ENCODE results near the gene WHRN. TPM values are rescaled to one million over a fixed set of nuclear protein-coding genes. Genes with fewer than 3 reads are reported as not detected.

Gene WHRN
- total and polyA plus RNA-seq, 2 of the 8 experiments (the other 6 are each of a cell fraction or from before 2014, with no cell fraction given) = 4.4 to 7.7 TPM

DNA sequence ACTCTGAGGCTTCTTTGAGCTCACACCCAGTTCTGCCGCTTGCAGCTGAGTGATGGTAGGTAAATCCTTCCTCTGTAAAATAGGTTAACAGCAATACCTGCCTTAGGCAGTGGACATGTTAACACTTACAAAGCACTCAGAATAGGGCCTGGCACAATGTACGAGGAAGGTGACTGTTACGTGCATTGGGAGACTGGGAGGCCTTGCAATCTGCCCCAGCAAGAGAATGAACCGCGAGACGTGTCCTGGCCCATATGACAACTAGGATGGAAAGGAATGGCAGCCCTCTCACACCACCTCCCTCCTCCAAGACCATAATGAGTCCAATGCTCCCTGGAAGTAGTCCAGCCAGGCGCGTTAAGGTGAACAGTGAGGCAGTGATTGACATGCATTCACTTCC is 94.4 kb downstream of the WHRN start:
- Histone ChIP-seq H2BK20ac (ENCODE audit: low read length) (no peak overlapping the region), H4K8ac (ENCODE audit: extremely low read depth, insufficient read depth, low read length) (no peak overlapping the region), H2BK15ac (ENCODE audit: low read length) (peak overlapping the region; percentile 90; the same call in 1 of the 2 replicates), H2BK12ac (ENCODE audit: low read depth, low read length) (peak overlapping the region; percentile 84; the same call in 1 of the 2 replicates), H3K27ac (ENCODE audit: low read depth, low read length) (no peak overlapping the region), H3K23ac (ENCODE audit: insufficient read length) (no peak overlapping the region), H3K9me3 (ENCODE audit: insufficient read depth in 2 of 2, low read depth in 1 of 2, low read length in 1 of 2) (no peaks in the 10 kb centered on the region), H3K14ac (ENCODE audit: insufficient read length) (no peak overlapping the region), H3K56ac (replicated peaks; ENCODE audit: insufficient read length, low read depth, low read length) (no peak overlapping the region), H3K4ac (replicated peaks; ENCODE audit: insufficient read length, low read depth, low read length) (no peak overlapping the region), H3K9ac (replicated peaks in 1 of 4; ENCODE audit: extremely low read depth in 1 of 4, low read depth in 3 of 4, low read length in 3 of 4) (no peak overlapping the region), H4K5ac (ENCODE audit: insufficient read length, low read depth, low read length) (no peak overlapping the region), H4K91ac (replicated peaks; ENCODE audit: insufficient read length, low read length) (no peak overlapping the region), H2BK5ac (ENCODE audit: low read depth, low read length) (no peak overlapping the region), H2BK120ac (replicated peaks; ENCODE audit: low read depth, low read length) (no peak overlapping the region), H3K4me2 (ENCODE audit: insufficient read depth in 1 of 2, low read depth in 2 of 2, low read length in 2 of 2) (no peak overlapping the region), H3K27me3 (replicated peaks in 1 of 4; ENCODE audit: control insufficient read depth in 3 of 4, extremely low read depth in 1 of 4, insufficient read depth in 3 of 4, low read length in 3 of 4) (no peaks in the 10 kb centered on the region), H2AK5ac (ENCODE audit: low read depth, low read length) (no peak overlapping the region; the same call in 1 of the 2 replicates), H3K23me2 (ENCODE audit: low read depth, low read length) (no peaks in the 10 kb centered on the region), H3K4me1 (replicated peaks in 1 of 4; ENCODE audit: control insufficient read depth in 3 of 4, insufficient read depth in 4 of 4, low read length in 3 of 4) (peaks cover 7 to 15% (median 7%) of the 10 kb centered on the region in 4 experiments), H3K4me3 (ENCODE audit: extremely low read depth in 1 of 4, insufficient read depth in 2 of 4, low read depth in 3 of 4, low read length in 4 of 4) (no peak overlapping the region), H3K36me3 (ENCODE audit: control insufficient read depth in 2 of 4, insufficient read depth in 4 of 4, low read length in 3 of 4) (no peaks in the 10 kb centered on the region; a peak in 1 of 8 replicates), H3K79me1 (ENCODE audit: low read depth, low read length) (no peaks in the 10 kb centered on the region), H4K20me1 (replicated peaks in 1 of 2; ENCODE audit: control insufficient read depth in 1 of 2, insufficient read depth in 2 of 2, low read length in 2 of 2) (no peaks in the 10 kb centered on the region), H3K79me2 (ENCODE audit: control insufficient read depth in 1 of 2, insufficient read depth in 2 of 2, low read length in 2 of 2) (no peaks in the 10 kb centered on the region), H3K18ac (ENCODE audit: extremely low read depth, low read length) (no peak overlapping the region), H2AFZ (ENCODE audit: low read length) (no peak overlapping the region)
- no peak for DNase-seq (ENCODE audit: low read depth in 1 of 2, low spot score in 2 of 2)
- WGBS, 2 experiments (ENCODE audit: extremely low coverage in 1 of 2, insufficient coverage in 1 of 2, insufficient read length in 1 of 2, insufficient replicate concordance in 2 of 2, low coverage in 1 of 2, low lambda C conversion rate in 2 of 2, missing lambda C conversion rate in 1 of 2) = 90% methylated on average over 8 of the region's 8 CpGs; no CpG with 5 or more reads in 1 of the 2 experiments
- CTCF ChIA-PET (ENCODE audit: partially characterized antibody) = interaction anchor here (1.1 to 7.0 kb wide), 4 partner anchors 10 to 244 kb away, joined by 3 to 116 read pairs (median 6); partner anchors contain the start of gene TEX53
- no peak for FAIRE-seq
- POLR2A ChIA-PET (ENCODE audit: partially characterized antibody) = interaction anchor here (1.1 kb wide), 1 partner anchor 91 kb away, joined by 3 read pairs; no protein-coding TSS in a partner anchor
- TF ChIP-seq, protein P1, sequence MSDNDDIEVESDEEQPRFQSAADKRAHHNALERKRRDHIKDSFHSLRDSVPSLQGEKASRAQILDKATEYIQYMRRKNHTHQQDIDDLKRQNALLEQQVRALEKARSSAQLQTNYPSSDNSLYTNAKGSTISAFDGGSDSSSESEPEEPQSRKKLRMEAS (IDR thresholded peaks at IDR 0.05) = no peak
- TF ChIP-seq YY1 (IDR thresholded peaks at IDR 0.05; ENCODE audit: low read depth, low read length) (no peak), SP2 (IDR thresholded peaks at IDR 0.05; ENCODE audit: low read length) (no peak), HDAC6 (IDR thresholded peaks at IDR 0.05; ENCODE audit: low read depth, low read length) (no peak), SP1 (IDR thresholded peaks at IDR 0.05; ENCODE audit: low read depth, low read length) (no peak), TEAD4 (IDR thresholded peaks at IDR 0.05; ENCODE audit: low read depth, low read length) (no peak), EP300 (IDR thresholded peaks at IDR 0.05; ENCODE audit: borderline replicate concordance in 1 of 2, low read depth in 2 of 2, low read length in 2 of 2) (no peak), TAF7 (optimal IDR thresholded peaks at IDR 0.05; ENCODE audit: borderline replicate concordance, low read depth, low read length) (no peak), CHD2 (IDR thresholded peaks at IDR 0.05; ENCODE audit: low read length) (no peak), CBX5 (IDR thresholded peaks at IDR 0.05; ENCODE audit: low read depth, low read length) (no peak), POU5F1 (IDR thresholded peaks at IDR 0.05; ENCODE audit: low read depth, low read length) (no peak), PHF8 (conservative IDR thresholded peaks at IDR 0.05; ENCODE audit: low read depth, low read length) (no peak), SAP30 (IDR thresholded peaks at IDR 0.05; ENCODE audit: insufficient read depth, insufficient replicate concordance, low read length) (no peak), RXRA (IDR thresholded peaks at IDR 0.05; ENCODE audit: insufficient read depth, low read depth, low read length) (no peak)

Data from H1 (cell line).